ENCODE measurements around the gene HSD17B8. TPM values are rescaled to one million over a fixed set of nuclear protein-coding genes. Genes with fewer than 3 reads are reported as not detected.

HSD17B8 gene
- total and polyA plus RNA-seq, 10 of the 15 experiments (the other 5 are each of a cell fraction or from before 2014, with no cell fraction given): 3.1 to 54.3 (median 26.5) TPM

GRCh38 chr6:33172688-33173534, 31.5 kb upstream of the HSD17B8 start (continued):
- no peak for TF ChIP-seq REST (IDR thresholded peaks at IDR 0.05; ENCODE audit: low read depth, low read length)
- TF ChIP-seq E2F8 (IDR thresholded peaks at IDR 0.05; ENCODE audit: low read depth, partially characterized antibody): no peak
- TF ChIP-seq SREBF2 (IDR thresholded peaks at IDR 0.05; ENCODE audit: low read length): no peak
- TF ChIP-seq ZNF207 (IDR thresholded peaks at IDR 0.05; ENCODE audit: borderline replicate concordance): no peak
- no peak for TF ChIP-seq JUND (IDR thresholded peaks at IDR 0.05; ENCODE audit: low read depth, low read length)
- TF ChIP-seq YY1 (IDR thresholded peaks at IDR 0.05; ENCODE audit: low read depth, low read length): 0 out of 2 replicates have a peak, but pooled peaks have one; percentile 28
- TF ChIP-seq ZBED1 (IDR thresholded peaks at IDR 0.05; ENCODE audit: borderline replicate concordance): no peak
- TF ChIP-seq STAT3 (IDR thresholded peaks at IDR 0.05; ENCODE audit: low read depth, low read length): no peak
- TF ChIP-seq NRF1 (conservative IDR thresholded peaks at IDR 0.05; ENCODE audit: low read depth, low read length): no peak
- no peak for TF ChIP-seq SUPT20H (IDR thresholded peaks at IDR 0.05; ENCODE audit: borderline replicate concordance, control insufficient read depth, low read depth, low read length)
- TF ChIP-seq ZNF384 (IDR thresholded peaks at IDR 0.05; ENCODE audit: borderline replicate concordance, low read depth, low read length): no peak
- TF ChIP-seq MYB (IDR thresholded peaks at IDR 0.05; ENCODE audit: borderline replicate concordance, low read depth, low read length): no peak
- TF ChIP-seq POLR2AphosphoS5 (IDR thresholded peaks at IDR 0.05; ENCODE audit: low read length): no peak
- no peak for TF ChIP-seq EP300 (IDR thresholded peaks at IDR 0.05; ENCODE audit: borderline replicate concordance in 1 of 2, control insufficient read depth in 1 of 2, low read depth in 2 of 2, low read length in 2 of 2)
- TF ChIP-seq SMC3 (IDR thresholded peaks at IDR 0.05; ENCODE audit: borderline replicate concordance, low read length): peak; percentile 88
- TF ChIP-seq CEBPZ (IDR thresholded peaks at IDR 0.05; ENCODE audit: low read depth, low read length): no peak
- no peak for TF ChIP-seq CREB1 (IDR thresholded peaks at IDR 0.05; ENCODE audit: low read depth)
- no peak for TF ChIP-seq FOXK2 (IDR thresholded peaks at IDR 0.05)
- no peak for TF ChIP-seq SMARCA5 (IDR thresholded peaks at IDR 0.05)
